HepG2 (cell line): ENCODE measurements around the gene RAB3A. TPM values are rescaled to one million over a fixed set of nuclear protein-coding genes. Genes with fewer than 3 reads are reported as not detected.
A peak's percentile ranks its signal among the peaks of the same experiment; 100 is the strongest.

Experiments
- ASH2L ChIP-seq: fragments of 300-600, 200-600 bp; sonication (generic); IDR thresholded peaks from 2 replicates; pipeline ENCODE4 v1.7.0; 2017; ENCODE audit warnings: low read depth, mild to moderate bottlenecking, moderate library complexity, mixed read lengths, low read length; ENCODE audit not compliant: insufficient read length
- NFKB2 ChIP-seq: sonication (generic); formaldehyde crosslinking; IDR thresholded peaks from 2 replicates; pipeline ENCODE4 v1.4.0; 2020; ENCODE audit warnings: missing genetic modification reagents, borderline replicate concordance
- RELA ChIP-seq: sonication (generic); formaldehyde crosslinking; IDR thresholded peaks from 2 replicates; pipeline ENCODE4 v1.4.0; 2020; ENCODE audit warnings: missing genetic modification reagents
- SP1 ChIP-seq, 2 experiments: fragments of 450-650 bp in 1 of 2; sonication (generic) in 1 of 2; formaldehyde crosslinking in 1 of 2; IDR thresholded peaks; 2 replicates each; pipeline versions ENCODE4 v1.4.0 to v1.6.1; 2016 to 2020; ENCODE audit warnings: missing genetic modification reagents in 1 of 2
- U2AF2 ChIP-seq: fragments of 200-400 bp; formaldehyde crosslinking; IDR thresholded peaks from 2 replicates; pipeline ENCODE4 v1.6.1; 2017; ENCODE audit warnings: low read depth, mild to moderate bottlenecking, low read length
- ZFX ChIP-seq: sonication (generic); formaldehyde crosslinking; IDR thresholded peaks from 2 replicates; pipeline ENCODE4 v1.4.0; 2020; ENCODE audit warnings: mild to moderate bottlenecking, low read depth, missing genetic modification reagents, moderate library complexity
- ZKSCAN8 ChIP-seq: IDR thresholded peaks from 2 replicates; pipeline ENCODE4 v1.6.1; 2016; ENCODE audit warnings: borderline replicate concordance, missing genetic modification reagents, missing compliant biosample characterization
- ZNF484 ChIP-seq: sonication (generic); formaldehyde crosslinking; IDR thresholded peaks from 2 replicates; pipeline ENCODE4 v1.5.1; 2020; ENCODE audit warnings: mild to moderate bottlenecking, low read depth, missing genetic modification reagents, borderline replicate concordance
- ZNF776 ChIP-seq: sonication (generic); formaldehyde crosslinking; IDR thresholded peaks from 2 replicates; pipeline ENCODE4 v1.4.0; 2020; ENCODE audit warnings: mild to moderate bottlenecking, missing genetic modification reagents
- ZSCAN12 ChIP-seq: sonication (generic); formaldehyde crosslinking; IDR thresholded peaks from 2 replicates; pipeline ENCODE4 v1.9.0; 2021; ENCODE audit warnings: mild to moderate bottlenecking, missing genetic modification reagents
- polyA plus RNA-seq, 8 experiments: library from polyadenylated mRNA; depleted of rRNA in 3 of 8; stranded (reverse) in 7 of 8; unstranded in 1 of 8; fragments of >200 nt; fragmentation: Illumina TruSeq in 4 of 8; extraction: Trizol in 4 of 8; gene quantifications; 2 replicates each; pipeline versions ENCODE4 v1.2.1 to v1.2.3, GENCODE V29; 2011 to 2016; ENCODE audit warnings: low read depth in 4 of 8, missing spikeins in 1 of 8, mixed read lengths in 1 of 8; ENCODE audit not compliant: insufficient read depth in 1 of 8
- total RNA-seq, 5 experiments: library from RNA; depleted of rRNA; stranded (reverse); fragments of >200 nt; fragmentation: Illumina TruSeq; extraction: Trizol; gene quantifications; 2 replicates each; pipeline ENCODE4 v1.2.3, GENCODE V29; 2016; ENCODE audit warnings: low read depth in 1 of 5
- TF ChIP-seq, protein P1 (sequence below): sonication (generic); formaldehyde crosslinking; IDR thresholded peaks from 2 replicates; pipeline ENCODE4 v1.5.1; 2020; ENCODE audit warnings: mild to moderate bottlenecking, missing genetic modification reagents
- TF ChIP-seq, protein P2 (sequence below): IDR thresholded peaks from 2 replicates; pipeline ENCODE4 v1.4.0; 2020; ENCODE audit warnings: mild to moderate bottlenecking, missing genetic modification reagents
- TF ChIP-seq, protein P3 (sequence below): sonication (generic); formaldehyde crosslinking; IDR thresholded peaks from 2 replicates; pipeline ENCODE4 v1.4.0; 2020; ENCODE audit warnings: mild to moderate bottlenecking, missing genetic modification reagents

RAB3A gene
- total and polyA plus RNA-seq, 2 of the 13 experiments (the other 11 are each of a cell fraction or from before 2014, with no cell fraction given), result 0.58 to 0.98 TPM

DNA sequence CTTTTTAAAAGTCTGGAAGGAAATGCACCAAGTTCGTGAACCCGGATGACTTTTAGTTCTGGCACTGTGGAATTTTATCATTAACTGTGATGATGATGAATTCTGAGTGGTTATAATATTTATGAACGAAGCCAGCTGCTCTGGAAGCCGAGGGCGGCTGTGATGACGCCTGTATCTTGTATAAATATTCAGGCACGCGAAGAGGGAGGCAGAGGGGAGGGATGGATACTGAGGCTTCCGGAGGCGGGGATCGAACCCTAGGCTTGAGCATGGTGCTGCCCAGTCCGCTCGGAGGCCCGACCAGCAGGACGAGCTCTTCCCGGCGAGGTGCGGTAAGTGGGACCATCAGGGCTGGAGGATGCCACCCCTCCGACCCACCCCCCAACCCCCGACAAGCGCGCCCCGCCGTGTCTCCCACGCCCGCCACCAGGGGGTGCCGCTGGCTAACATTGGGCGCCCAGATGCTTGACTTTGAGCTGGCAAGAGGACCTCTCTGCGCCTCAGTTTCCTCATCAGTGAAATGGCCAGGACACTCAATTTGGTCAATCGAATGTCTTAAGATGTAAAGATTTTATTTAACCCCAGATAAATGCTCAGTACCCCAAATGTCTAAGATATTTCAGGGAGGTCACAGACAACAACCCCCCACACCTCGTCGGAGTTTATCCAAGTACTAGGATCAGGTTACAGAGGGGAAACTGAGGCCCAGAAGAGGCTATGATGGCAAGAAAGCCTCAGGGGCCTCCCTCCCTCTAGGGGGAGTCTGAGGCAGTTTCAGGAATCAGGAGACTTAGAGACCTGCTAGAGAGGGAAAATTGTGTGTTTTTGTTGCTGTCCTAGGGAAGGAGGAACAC, 4.5 kb upstream of the RAB3A start (continued):
- TF ChIP-seq, protein P1, sequence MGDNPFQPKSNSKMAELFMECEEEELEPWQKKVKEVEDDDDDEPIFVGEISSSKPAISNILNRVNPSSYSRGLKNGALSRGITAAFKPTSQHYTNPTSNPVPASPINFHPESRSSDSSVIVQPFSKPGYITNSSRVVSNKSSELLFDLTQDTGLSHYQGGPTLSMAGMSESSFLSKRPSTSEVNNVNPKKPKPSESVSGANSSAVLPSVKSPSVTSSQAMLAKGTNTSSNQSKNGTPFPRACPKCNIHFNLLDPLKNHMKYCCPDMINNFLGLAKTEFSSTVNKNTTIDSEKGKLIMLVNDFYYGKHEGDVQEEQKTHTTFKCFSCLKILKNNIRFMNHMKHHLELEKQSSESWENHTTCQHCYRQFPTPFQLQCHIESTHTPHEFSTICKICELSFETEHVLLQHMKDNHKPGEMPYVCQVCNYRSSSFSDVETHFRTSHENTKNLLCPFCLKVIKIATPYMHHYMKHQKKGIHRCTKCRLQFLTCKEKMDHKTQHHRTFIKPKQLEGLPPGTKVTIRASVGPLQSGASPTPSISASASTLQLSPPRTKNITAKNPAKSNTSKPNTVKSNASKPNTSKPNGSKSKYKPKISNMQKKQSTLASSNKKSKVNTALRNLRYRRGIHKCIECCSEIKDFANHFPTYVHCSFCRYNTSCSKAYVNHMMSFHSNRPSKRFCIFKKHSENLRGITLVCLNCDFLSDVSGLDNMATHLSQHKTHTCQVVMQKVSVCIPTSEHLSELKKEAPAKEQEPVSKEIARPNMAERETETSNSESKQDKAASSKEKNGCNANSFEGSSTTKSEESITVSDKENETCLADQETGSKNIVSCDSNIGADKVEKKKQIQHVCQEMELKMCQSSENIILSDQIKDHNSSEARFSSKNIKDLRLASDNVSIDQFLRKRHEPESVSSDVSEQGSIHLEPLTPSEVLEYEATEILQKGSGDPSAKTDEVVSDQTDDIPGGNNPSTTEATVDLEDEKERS (CRISPR knock-in tag), result no peak
- no peak for TF ChIP-seq SP1 (IDR thresholded peaks at IDR 0.05)
- TF ChIP-seq SP1 (CRISPR knock-in tag; IDR thresholded peaks at IDR 0.05), result no peak
- TF ChIP-seq U2AF2, result no peak
- no peak for TF ChIP-seq NFKB2 (CRISPR knock-in tag)
- TF ChIP-seq, protein P2, sequence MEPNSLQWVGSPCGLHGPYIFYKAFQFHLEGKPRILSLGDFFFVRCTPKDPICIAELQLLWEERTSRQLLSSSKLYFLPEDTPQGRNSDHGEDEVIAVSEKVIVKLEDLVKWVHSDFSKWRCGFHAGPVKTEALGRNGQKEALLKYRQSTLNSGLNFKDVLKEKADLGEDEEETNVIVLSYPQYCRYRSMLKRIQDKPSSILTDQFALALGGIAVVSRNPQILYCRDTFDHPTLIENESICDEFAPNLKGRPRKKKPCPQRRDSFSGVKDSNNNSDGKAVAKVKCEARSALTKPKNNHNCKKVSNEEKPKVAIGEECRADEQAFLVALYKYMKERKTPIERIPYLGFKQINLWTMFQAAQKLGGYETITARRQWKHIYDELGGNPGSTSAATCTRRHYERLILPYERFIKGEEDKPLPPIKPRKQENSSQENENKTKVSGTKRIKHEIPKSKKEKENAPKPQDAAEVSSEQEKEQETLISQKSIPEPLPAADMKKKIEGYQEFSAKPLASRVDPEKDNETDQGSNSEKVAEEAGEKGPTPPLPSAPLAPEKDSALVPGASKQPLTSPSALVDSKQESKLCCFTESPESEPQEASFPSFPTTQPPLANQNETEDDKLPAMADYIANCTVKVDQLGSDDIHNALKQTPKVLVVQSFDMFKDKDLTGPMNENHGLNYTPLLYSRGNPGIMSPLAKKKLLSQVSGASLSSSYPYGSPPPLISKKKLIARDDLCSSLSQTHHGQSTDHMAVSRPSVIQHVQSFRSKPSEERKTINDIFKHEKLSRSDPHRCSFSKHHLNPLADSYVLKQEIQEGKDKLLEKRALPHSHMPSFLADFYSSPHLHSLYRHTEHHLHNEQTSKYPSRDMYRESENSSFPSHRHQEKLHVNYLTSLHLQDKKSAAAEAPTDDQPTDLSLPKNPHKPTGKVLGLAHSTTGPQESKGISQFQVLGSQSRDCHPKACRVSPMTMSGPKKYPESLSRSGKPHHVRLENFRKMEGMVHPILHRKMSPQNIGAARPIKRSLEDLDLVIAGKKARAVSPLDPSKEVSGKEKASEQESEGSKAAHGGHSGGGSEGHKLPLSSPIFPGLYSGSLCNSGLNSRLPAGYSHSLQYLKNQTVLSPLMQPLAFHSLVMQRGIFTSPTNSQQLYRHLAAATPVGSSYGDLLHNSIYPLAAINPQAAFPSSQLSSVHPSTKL, result no peak
- TF ChIP-seq ZFX (CRISPR knock-in tag), result no peak
- TF ChIP-seq ASH2L, result no peak
- no peak for TF ChIP-seq ZNF776 (CRISPR knock-in tag)
- 0 out of 2 replicates have a peak, but pooled peaks have one; percentile 32 for TF ChIP-seq ZKSCAN8 (CRISPR knock-in tag)
- TF ChIP-seq RELA, result no peak
- TF ChIP-seq, protein P3, sequence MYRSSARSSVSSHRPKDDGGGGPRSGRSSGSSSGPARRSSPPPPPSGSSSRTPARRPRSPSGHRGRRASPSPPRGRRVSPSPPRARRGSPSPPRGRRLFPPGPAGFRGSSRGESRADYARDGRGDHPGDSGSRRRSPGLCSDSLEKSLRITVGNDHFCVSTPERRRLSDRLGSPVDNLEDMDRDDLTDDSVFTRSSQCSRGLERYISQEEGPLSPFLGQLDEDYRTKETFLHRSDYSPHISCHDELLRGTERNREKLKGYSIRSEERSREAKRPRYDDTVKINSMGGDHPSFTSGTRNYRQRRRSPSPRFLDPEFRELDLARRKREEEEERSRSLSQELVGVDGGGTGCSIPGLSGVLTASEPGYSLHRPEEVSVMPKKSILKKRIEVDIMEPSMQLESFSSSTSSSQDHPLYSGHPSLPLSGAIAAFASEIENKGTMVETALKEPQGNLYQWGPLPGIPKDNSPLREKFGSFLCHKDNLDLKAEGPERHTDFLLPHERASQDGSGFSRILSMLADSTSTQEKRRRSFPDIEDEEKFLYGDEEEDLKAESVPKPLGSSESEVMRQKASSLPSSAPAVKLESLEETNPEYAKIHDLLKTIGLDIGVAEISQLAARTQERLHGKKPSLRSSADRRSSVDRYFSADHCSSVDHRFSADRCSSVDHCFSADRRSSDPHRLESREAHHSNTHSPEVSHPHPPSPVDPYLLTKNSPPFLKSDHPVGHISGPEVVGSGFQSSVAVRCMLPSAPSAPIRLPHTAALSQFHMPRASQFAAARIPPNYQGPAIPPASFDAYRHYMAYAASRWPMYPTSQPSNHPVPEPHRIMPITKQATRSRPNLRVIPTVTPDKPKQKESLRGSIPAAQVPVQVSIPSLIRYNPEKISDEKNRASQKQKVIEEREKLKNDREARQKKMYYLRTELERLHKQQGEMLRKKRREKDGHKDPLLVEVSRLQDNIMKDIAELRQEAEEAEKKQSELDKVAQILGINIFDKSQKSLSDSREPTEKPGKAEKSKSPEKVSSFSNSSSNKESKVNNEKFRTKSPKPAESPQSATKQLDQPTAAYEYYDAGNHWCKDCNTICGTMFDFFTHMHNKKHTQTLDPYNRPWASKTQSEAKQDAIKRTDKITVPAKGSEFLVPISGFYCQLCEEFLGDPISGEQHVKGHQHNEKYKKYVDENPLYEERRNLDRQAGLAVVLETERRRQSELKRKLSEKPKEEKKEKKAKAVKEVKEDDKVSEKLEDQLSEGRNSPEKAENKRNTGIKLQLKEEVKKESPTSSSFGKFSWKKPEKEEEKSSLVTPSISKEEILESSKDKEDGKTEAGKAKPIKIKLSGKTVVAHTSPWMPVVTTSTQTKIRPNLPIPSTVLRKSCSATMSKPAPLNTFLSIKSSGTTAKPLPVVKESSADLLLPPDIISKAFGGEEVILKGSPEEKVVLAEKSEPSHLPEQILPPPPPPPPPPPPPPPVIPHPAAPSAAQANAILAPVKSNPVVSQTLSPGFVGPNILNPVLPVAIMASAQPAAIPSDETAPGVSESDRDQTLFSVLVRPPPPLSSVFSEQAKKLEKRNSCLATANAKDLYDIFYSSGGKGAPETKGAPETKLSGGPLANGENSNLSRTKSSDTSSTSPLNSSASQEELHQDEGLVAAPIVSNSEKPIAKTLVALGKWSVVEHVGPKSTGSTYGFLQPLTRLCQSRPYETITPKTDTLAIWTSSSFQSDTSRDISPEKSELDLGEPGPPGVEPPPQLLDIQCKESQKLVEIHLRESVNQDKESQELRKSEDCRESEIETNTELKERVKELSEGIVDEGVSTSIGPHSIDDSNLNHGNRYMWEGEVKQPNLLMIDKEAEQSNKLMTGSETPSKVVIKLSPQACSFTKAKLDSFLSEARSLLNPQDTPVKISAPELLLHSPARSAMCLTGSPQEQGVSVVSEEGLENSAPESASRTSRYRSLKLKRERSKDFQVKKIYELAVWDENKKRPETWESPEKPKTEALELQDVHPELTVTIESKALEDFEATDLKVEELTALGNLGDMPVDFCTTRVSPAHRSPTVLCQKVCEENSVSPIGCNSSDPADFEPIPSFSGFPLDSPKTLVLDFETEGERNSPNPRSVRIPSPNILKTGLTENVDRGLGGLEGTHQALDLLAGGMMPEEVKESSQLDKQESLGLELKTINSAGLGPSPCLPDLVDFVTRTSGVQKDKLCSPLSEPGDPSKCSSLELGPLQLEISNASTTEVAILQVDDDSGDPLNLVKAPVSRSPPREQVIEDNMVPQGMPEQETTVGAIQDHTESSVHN (CRISPR knock-in tag), result no peak
- TF ChIP-seq ZNF484 (CRISPR knock-in tag), result no peak
- no peak for TF ChIP-seq ZSCAN12
